ENCODE results near the gene ITGB4. TPM values are rescaled to one million over a fixed set of nuclear protein-coding genes. Genes with fewer than 3 reads are reported as not detected.
"Not testable (repeated sequence)": the region's sequence is repeated elsewhere in the genome, so short reads cannot be mapped to it uniquely, and the experiment has no call there.

The ITGB4 gene
- total and polyA plus RNA-seq, 10 of the 15 experiments (the other 5 are each of a cell fraction or from before 2014, with no cell fraction given) = 0.06 to 1.6 (median 0.27) TPM; not detected in 2

- ChIA-PET POLR2A (interaction anchor here (0.6 to 5.3 kb wide), 13 partner anchors 8 to 120 kb away, joined by 3 to 40 read pairs (median 11); partner anchors contain the start of genes GALK1 and UNC13D), RAD21 (ENCODE audit: unreplicated experiment) (interaction anchor here (0.6 to 2.1 kb wide), 3 partner anchors 24 to 178 kb away, joined by 3 to 17 read pairs (median 3); no protein-coding TSS in a partner anchor), SMC1A (ENCODE audit: uncharacterized antibody, unreplicated experiment) (interaction anchor here (1.0 to 2.4 kb wide), 6 partner anchors 9 to 47 kb away, joined by 3 to 12 read pairs (median 5); partner anchors contain the start of gene GALK1), CTCF (interaction anchor here (0.6 to 5.4 kb wide), 14 partner anchors 9 to 197 kb away, joined by 3 to 32 read pairs (median 4); partner anchors contain the start of genes GALK1, TRIM65 and WBP2)
- DNase-seq (ENCODE audit: low read depth, low spot score); in situ Hi-C loops (cut with MboI); H3K4me1 ChIP-seq (ENCODE audit: control insufficient read depth, insufficient read depth, low read length); H3K27me3 ChIP-seq (replicated peaks in 1 of 2; ENCODE audit: control insufficient read depth in 2 of 2, insufficient read depth in 2 of 2, low read length in 1 of 2); H2AFZ ChIP-seq (ENCODE audit: control insufficient read depth, low read depth, low read length); ATAC-seq; H3K9me3 ChIP-seq (replicated peaks; ENCODE audit: control insufficient read depth, insufficient read depth, low read length): not testable (repeated sequence)
- BruUV-seq (replicated peaks) = TSS peak; percentile 66
- peak; percentile 27 for FAIRE-seq
- peak overlapping the region; percentile 90 for H3K27ac ChIP-seq (ENCODE audit: control insufficient read depth, insufficient read depth)
- peak overlapping the region; percentile 88 for H3K4me3 ChIP-seq
- intact Hi-C loops (cut with micrococcal nuclease; ENCODE audit: unreplicated experiment) = loop anchor here (2.0 to 5.0 kb wide), 2 partner anchors 77 to 119 kb away; partner anchors contain the start of genes TRIM65 and WBP2
- H3K4me2 ChIP-seq (ENCODE audit: control insufficient read depth, insufficient read depth) = peak overlapping the region; percentile 81
- H3K36me3 ChIP-seq (ENCODE audit: control insufficient read depth in 2 of 2, insufficient read depth in 2 of 2, low read length in 1 of 2) = peaks cover 0 to 18% of the 10 kb centered on the region in 2 experiments
- 0% methylated on average over 19 of the region's 19 CpGs for WGBS (ENCODE audit: insufficient coverage, insufficient replicate concordance, low lambda C conversion rate, missing lambda C conversion rate)
- peaks cover 30% of the 10 kb centered on the region for H3K79me2 ChIP-seq (ENCODE audit: control insufficient read depth, insufficient read depth, low read length)
- TF ChIP-seq TAF1 (IDR thresholded peaks at IDR 0.05; ENCODE audit: borderline replicate concordance, low read depth, low read length) (peak; percentile 13; the same call in 1 of the 2 replicates), BACH1 (IDR thresholded peaks at IDR 0.05; ENCODE audit: borderline replicate concordance) (peak; percentile 14; the same call in 1 of the 2 replicates), MLLT1 (IDR thresholded peaks at IDR 0.05) (0 out of 2 replicates have a peak, but pooled peaks have one; percentile 40), HDGF (IDR thresholded peaks at IDR 0.05) (0 out of 2 replicates have a peak, but pooled peaks have one; percentile 27), POLR2AphosphoS5 (IDR thresholded peaks at IDR 0.05; ENCODE audit: low read length) (peak; percentile 82), BMI1 (IDR thresholded peaks at IDR 0.05; ENCODE audit: borderline replicate concordance) (peak; percentile 13; the same call in 1 of the 2 replicates)
- H4K20me1 ChIP-seq (ENCODE audit: control insufficient read depth, insufficient read depth) = peaks cover 10% of the 10 kb centered on the region
- H3K9ac ChIP-seq (ENCODE audit: control insufficient read depth, insufficient read depth, low read length) = peak overlapping the region; percentile 91
Observed at GRCh38 chr17:75778066-75778860, 57.0 kb downstream of the ITGB4 start.
